GM19372 (cell line): ENCODE results near the gene SLC23A2.
"Not testable (repeated sequence)": the region's sequence is repeated elsewhere in the genome, so short reads cannot be mapped to it uniquely, and the experiment has no call there.

ENCODE experiments used
- ATAC-seq: cut with Tn5 transposase; IDR thresholded peaks from one replicate; pipeline ENCODE4 v1.9.1; 2021; ENCODE audit warnings: mild to moderate bottlenecking, low read depth, moderate library complexity; ENCODE audit not compliant: unreplicated experiment

Gene SLC23A2

GRCh38 chr20:4854561-4854901 lies 146.8 kb downstream of the SLC23A2 start:
- ATAC-seq, result no peak

- no peak for ATAC-seq
These were observed 147.4 kb downstream of the SLC23A2 start for GRCh38 chr20:4853757-4854560.

- ATAC-seq, result no peak
These were observed 148.3 kb downstream of the SLC23A2 start for GRCh38 chr20:4853004-4853403.

- no peak for ATAC-seq
These were observed 150.3 kb downstream of the SLC23A2 start for GRCh38 chr20:4850960-4851359.

- ATAC-seq, result not testable (repeated sequence)
These were observed 152.5 kb downstream of the SLC23A2 start for GRCh38 chr20:4848829-4849228.

GRCh38 chr20:4848041-4848440 lies 153.3 kb downstream of the SLC23A2 start:
- no peak for ATAC-seq

- ATAC-seq, result no peak
These were observed 154.5 kb downstream of the SLC23A2 start for GRCh38 chr20:4846821-4847220.

- no peak for ATAC-seq
These were observed 156.4 kb downstream of the SLC23A2 start for GRCh38 chr20:4844751-4845465.

GRCh38 chr20:4844325-4844724 lies 157.0 kb downstream of the SLC23A2 start:
- ATAC-seq, result no peak

GRCh38 chr20:4840801-4841200 lies 160.5 kb downstream of the SLC23A2 start:
- ATAC-seq, result no peak

- ATAC-seq, result no peak
These were observed 162.8 kb downstream of the SLC23A2 start for GRCh38 chr20:4838526-4838925.

GRCh38 chr20:4837760-4838159 lies 163.6 kb downstream of the SLC23A2 start:
- ATAC-seq, result no peak

- ATAC-seq, result no peak
These were observed 164.4 kb downstream of the SLC23A2 start for GRCh38 chr20:4836935-4837334.

GRCh38 chr20:4836473-4836872 lies 164.8 kb downstream of the SLC23A2 start:
- no peak for ATAC-seq

GRCh38 chr20:4835244-4836177 lies 165.8 kb downstream of the SLC23A2 start:
- no peak for ATAC-seq

GRCh38 chr20:4833074-4833728 lies 168.1 kb downstream of the SLC23A2 start:
- ATAC-seq, result no peak

GRCh38 chr20:4832469-4832868 lies 168.8 kb downstream of the SLC23A2 start:
- ATAC-seq, result no peak

- no peak for ATAC-seq
These were observed 170.6 kb downstream of the SLC23A2 start for GRCh38 chr20:4830696-4831095.

GRCh38 chr20:4830259-4830658 lies 171.1 kb downstream of the SLC23A2 start:
- ATAC-seq, result no peak

- ATAC-seq, result no peak
These were observed 171.6 kb downstream of the SLC23A2 start for GRCh38 chr20:4829514-4830215.
